Erythroblast (primary cell): ENCODE data around the gene MPZ.

Experiments used
- GATA1 ChIP-seq: IDR thresholded peaks from 2 replicates; pipeline ENCODE4 v1.6.1; 2011; ENCODE audit warnings: low read depth, mild to moderate bottlenecking, control low read depth, low read length, moderate library complexity
- POLR2A ChIP-seq: IDR thresholded peaks from 2 replicates; pipeline ENCODE4 v1.6.1; 2011; ENCODE audit warnings: mild to moderate bottlenecking, low read length

DNA sequence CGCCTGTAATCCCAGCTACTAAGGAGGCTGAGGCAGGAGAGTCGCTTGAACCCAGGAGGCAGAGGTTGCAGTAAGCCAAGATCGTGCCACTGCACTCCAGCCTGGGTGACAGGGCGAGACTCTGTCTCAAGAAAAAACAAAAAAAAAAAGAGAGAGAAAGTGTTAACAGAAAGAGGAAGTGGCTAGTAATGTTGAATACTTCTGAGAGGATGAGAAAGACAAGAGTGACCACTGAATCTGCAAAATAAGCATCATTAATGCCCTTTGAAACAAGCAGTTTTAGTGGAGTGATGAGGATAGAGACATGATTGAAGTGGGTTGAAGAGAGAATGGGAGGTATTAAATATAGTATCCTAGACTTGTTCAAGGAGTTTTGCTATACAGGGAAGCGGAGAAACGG lies 11.7 kb downstream of the MPZ start:
- TF ChIP-seq POLR2A, result no peak
- TF ChIP-seq GATA1, result no peak
